Small intestine (tissue), 7 donors: ENCODE data around the gene HIVEP1. TPM values are rescaled to one million over a fixed set of nuclear protein-coding genes. Genes with fewer than 3 reads are reported as not detected.

ENCODE experiments used
- DNase-seq, 2 donors: peaks; one replicate each; pipeline versions ENCODE4 v3.0.0 to v3.0.0-alpha.2; 2013
- FAIRE-seq: peaks from 2 replicates; lab custom pipeline; 2012; peaks lifted over from hg19 to GRCh38; lab: Jason Lieb, UNC
- H3K27ac ChIP-seq, 3 donors: one replicate each; pipeline ENCODE4 v1.5.1; 2013; ENCODE audit warnings: low read length in 2 of 3, mild to moderate bottlenecking in 2 of 3, control low read depth in 1 of 3, inconsistent platforms in 1 of 3, low read depth in 1 of 3, moderate library complexity in 1 of 3
- H3K27me3 ChIP-seq, 3 donors: one replicate each; pipeline ENCODE4 v1.6.1; 2013; ENCODE audit warnings: low read length in 3 of 3, inconsistent platforms in 1 of 3; ENCODE audit not compliant: control insufficient read depth in 3 of 3, insufficient read depth in 3 of 3
- H3K36me3 ChIP-seq, 3 donors: one replicate each; pipeline ENCODE4 v1.6.1; 2013; ENCODE audit warnings: low read length in 3 of 3, inconsistent platforms in 1 of 3, low read depth in 1 of 3, mild to moderate bottlenecking in 1 of 3, moderate library complexity in 1 of 3; ENCODE audit not compliant: control insufficient read depth in 3 of 3, insufficient read depth in 2 of 3
- H3K4me1 ChIP-seq, 3 donors: one replicate each; pipeline ENCODE4 v1.6.1; 2013; ENCODE audit warnings: low read length in 2 of 3, inconsistent platforms in 1 of 3, low read depth in 1 of 3, mild to moderate bottlenecking in 1 of 3, moderate library complexity in 1 of 3; ENCODE audit not compliant: control insufficient read depth in 3 of 3, insufficient read depth in 2 of 3
- H3K4me3 ChIP-seq, 3 donors: one replicate each; pipeline ENCODE4 v1.5.1; 2013; ENCODE audit warnings: low read length in 3 of 3, control low read depth in 1 of 3, inconsistent platforms in 1 of 3, low read depth in 1 of 3, mild to moderate bottlenecking in 1 of 3, moderate library complexity in 1 of 3
- H3K9me3 ChIP-seq, 2 donors: one replicate each; pipeline ENCODE4 v1.6.1; 2013; ENCODE audit warnings: low read depth in 1 of 2, low read length in 1 of 2; ENCODE audit not compliant: control insufficient read depth in 2 of 2, insufficient read depth in 1 of 2
- WGBS, 3 donors: extraction: QIAGEN DNeasy Blood & Tissue Kit; methylation state at CpG; one replicate each; pipeline ENCODE4 v1.1.7; 2013; 5-methylcytosine and 5-hydroxymethylcytosine counted together
- polyA plus RNA-seq, 4 donors: library from polyadenylated mRNA; stranded (reverse) in 3 of 4; unstranded in 1 of 4; fragments of 200-250 nt in 3 of 4; fragments of 120-200 nt in 1 of 4; gene quantifications; one replicate each; pipeline versions ENCODE4 v1.2.1 to v1.2.3, GENCODE V29; 2013
- donor health status: healthy with polysubstance abuse.
- donor health status: control.
- donor health status: control.
- donor health status: Bipolar disorder and iron deficiency.
- donor health status: healthy.

Gene HIVEP1
- polyA plus RNA-seq, 4 donors = 4.9 to 25.4 (median 6.4) TPM

DNA sequence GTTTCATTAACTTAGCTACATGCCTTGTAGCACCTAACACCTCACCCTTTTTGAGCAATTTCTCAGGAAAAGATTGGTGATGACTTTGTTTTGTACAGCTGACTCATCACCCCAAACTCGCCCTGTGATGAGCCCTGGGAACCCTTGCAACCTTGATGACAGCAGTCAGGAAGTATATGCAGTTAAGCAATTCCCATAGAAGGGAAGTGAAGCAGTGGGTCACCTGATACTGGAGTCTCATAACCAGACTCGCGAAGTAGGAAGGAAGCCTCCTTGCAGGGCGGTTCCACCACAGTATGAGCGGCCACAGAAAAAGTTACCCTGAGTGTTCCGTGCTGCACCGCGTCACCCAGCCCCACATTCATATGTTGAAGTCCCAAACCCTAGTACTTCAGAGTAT, 196.1 kb downstream of the HIVEP1 start:
- peaks cover 0 to 6% of the 10 kb centered on the region in 2 donors for H3K9me3 ChIP-seq
- H3K36me3 ChIP-seq = no peaks in the 10 kb centered on the region
- no peaks in the 10 kb centered on the region for H3K4me1 ChIP-seq
- H3K4me3 ChIP-seq = no peak overlapping the region
- WGBS, 3 donors = 87 to 93% (median 88%) methylated on average over 8 of the region's 8 CpGs
- peaks cover 0 to 2% (median 0%) of the 10 kb centered on the region in 3 donors for H3K27me3 ChIP-seq
- FAIRE-seq (no peak), DNase-seq (peak in 1 of 2 donors; percentile 7)
- no peak overlapping the region for H3K27ac ChIP-seq

DNA sequence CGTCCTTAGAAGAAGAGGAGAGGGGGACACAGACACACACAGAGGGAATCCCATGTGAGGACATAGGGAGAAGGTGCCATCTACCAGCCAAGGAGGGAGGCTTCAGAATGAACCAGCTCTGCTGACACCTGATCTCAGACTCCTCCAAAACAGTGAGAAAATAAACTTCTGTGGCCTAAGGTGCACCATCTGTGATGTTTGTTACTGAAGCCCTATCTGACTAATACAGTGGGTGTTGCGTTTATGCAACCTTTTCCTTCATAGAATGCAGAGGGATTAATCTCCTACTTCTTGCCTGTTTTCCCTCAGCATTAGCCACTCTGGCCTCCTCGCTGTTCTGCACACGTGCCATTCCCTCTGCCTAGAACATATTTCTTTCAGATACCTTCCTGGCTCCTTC, 196.6 kb downstream of the HIVEP1 start:
- Histone ChIP-seq H3K27ac (no peak overlapping the region), H3K27me3 (peaks cover 0 to 2% (median 0%) of the 10 kb centered on the region in 3 donors), H3K4me1 (no peaks in the 10 kb centered on the region), H3K9me3 (peaks cover 0 to 6% of the 10 kb centered on the region in 2 donors), H3K36me3 (no peaks in the 10 kb centered on the region), H3K4me3 (no peak overlapping the region)
- FAIRE-seq (no peak), DNase-seq (no peak)
- 92 to 95% (median 95%) methylated on average over 4 of the region's 4 CpGs for WGBS, 3 donors

Other genes starting within 250 kb of the HIVEP1 start
- 10 to 100 TPM; 28.5 to 73.4 (median 59.2) TPM for gene ADTRP, start 233.5 kb upstream of the HIVEP1 start, polyA plus RNA-seq